ENCODE measurements around the gene IGF2. TPM values are rescaled to one million over a fixed set of nuclear protein-coding genes. Genes with fewer than 3 reads are reported as not detected.
"Not testable (repeated sequence)": the region's sequence is repeated elsewhere in the genome, so short reads cannot be mapped to it uniquely, and the experiment has no call there.

Gene IGF2
- total RNA-seq, 2 donors from 2014 or later, result 0.21 to 0.77 TPM

- Mint-ChIP-seq H3K27ac (no peak overlapping the region), H3K4me3 (no peak overlapping the region), H3K27me3 (no peaks in the 10 kb centered on the region), H3K36me3 (ENCODE audit: low read depth) (no peaks in the 10 kb centered on the region), H3K4me1 (no peaks in the 10 kb centered on the region)
- DNase-seq (no peak), ATAC-seq (no peak)
- H3K9me3 ChIP-seq (ENCODE audit: control insufficient read depth, low read length, poor library complexity, severe bottlenecking), result no peaks in the 10 kb centered on the region
Measured at GRCh38 chr11:2126520-2127085, 12.6 kb downstream of the IGF2 start.

- H3K27me3 Mint-ChIP-seq; ATAC-seq; H3K36me3 Mint-ChIP-seq (ENCODE audit: low read depth); H3K4me3 Mint-ChIP-seq; H3K4me1 Mint-ChIP-seq; DNase-seq; H3K9me3 ChIP-seq (ENCODE audit: control insufficient read depth, low read length, poor library complexity, severe bottlenecking); H3K27ac Mint-ChIP-seq: not testable (repeated sequence)
Measured at GRCh38 chr11:2124736-2125484, 14.3 kb downstream of the IGF2 start.

GRCh38 chr11:2123628-2123960 lies 15.6 kb downstream of the IGF2 start:
- Mint-ChIP-seq H3K4me1 (no peaks in the 10 kb centered on the region), H3K27ac (no peak overlapping the region), H3K36me3 (ENCODE audit: low read depth) (peaks cover 2% of the 10 kb centered on the region), H3K4me3 (no peak overlapping the region), H3K27me3 (peaks cover 10% of the 10 kb centered on the region)
- DNase-seq, result no peak
- no peak for ATAC-seq
- no peaks in the 10 kb centered on the region for H3K9me3 ChIP-seq (ENCODE audit: control insufficient read depth, low read length, poor library complexity, severe bottlenecking)

GRCh38 chr11:2122907-2123627 lies 16.1 kb downstream of the IGF2 start:
- Mint-ChIP-seq H3K4me3 (no peak overlapping the region), H3K36me3 (ENCODE audit: low read depth) (peaks cover 2% of the 10 kb centered on the region), H3K27ac (no peak overlapping the region), H3K4me1 (no peaks in the 10 kb centered on the region), H3K27me3 (peaks cover 14% of the 10 kb centered on the region)
- DNase-seq (no peak), ATAC-seq (no peak)
- H3K9me3 ChIP-seq (ENCODE audit: control insufficient read depth, low read length, poor library complexity, severe bottlenecking), result no peaks in the 10 kb centered on the region

- ATAC-seq, result no peak
- Mint-ChIP-seq H3K27me3 (peaks cover 14% of the 10 kb centered on the region), H3K4me1 (no peaks in the 10 kb centered on the region), H3K27ac (no peak overlapping the region), H3K4me3 (no peak overlapping the region), H3K36me3 (ENCODE audit: low read depth) (peaks cover 4% of the 10 kb centered on the region)
- no peak for DNase-seq
- H3K9me3 ChIP-seq (ENCODE audit: control insufficient read depth, low read length, poor library complexity, severe bottlenecking), result no peaks in the 10 kb centered on the region
Measured at GRCh38 chr11:2122222-2122906, 16.8 kb downstream of the IGF2 start.

DNA sequence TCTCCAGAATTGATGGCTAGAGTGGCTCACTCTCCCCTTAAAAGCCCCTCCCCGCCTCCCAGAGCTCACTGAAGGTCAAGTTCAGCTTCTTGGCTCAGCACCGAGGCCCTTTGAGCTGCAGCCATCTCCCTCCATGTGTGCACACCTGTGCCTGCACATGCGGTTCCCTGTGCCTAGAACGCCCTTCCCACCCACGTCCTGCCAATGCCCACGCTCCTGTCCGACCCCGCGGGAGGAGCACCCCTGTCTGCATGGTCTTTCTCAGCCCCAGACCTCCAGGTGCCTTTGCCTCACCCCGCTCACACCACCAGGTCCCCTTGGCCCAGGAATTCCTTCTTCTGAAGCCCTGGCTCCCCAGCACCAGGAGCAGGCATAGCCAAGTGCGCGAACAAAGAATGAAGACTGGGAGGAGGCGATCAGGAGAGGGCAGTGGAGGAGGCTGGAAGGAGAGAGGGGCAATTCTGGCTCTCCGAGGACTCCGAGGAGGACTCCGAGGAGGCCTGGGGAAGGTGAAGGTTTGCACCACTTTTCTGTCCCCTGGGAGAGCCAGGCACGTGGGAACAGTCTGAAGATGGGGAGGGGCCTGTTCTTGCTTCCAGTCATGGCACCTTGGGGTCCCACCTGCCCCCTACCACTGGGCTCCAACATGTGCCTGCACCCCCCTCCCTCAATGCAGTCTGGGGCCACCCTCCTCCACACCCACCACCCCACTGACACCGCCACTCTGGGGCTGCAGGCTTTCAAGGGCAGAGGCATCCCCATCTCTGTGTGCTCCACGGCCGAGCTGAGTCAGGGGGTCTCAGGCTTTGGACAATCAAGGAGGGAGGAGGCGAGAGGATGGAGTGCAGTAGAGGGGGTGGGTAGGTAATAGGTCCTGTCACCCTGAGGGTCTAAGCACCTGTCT lies 17.7 kb downstream of the IGF2 start:
- Mint-ChIP-seq H3K36me3 (ENCODE audit: low read depth) (peaks cover 4% of the 10 kb centered on the region), H3K27me3 (peaks cover 14% of the 10 kb centered on the region), H3K4me3 (no peak overlapping the region), H3K27ac (no peak overlapping the region), H3K4me1 (no peaks in the 10 kb centered on the region)
- ATAC-seq (no peak), DNase-seq (no peak)
- no peaks in the 10 kb centered on the region for H3K9me3 ChIP-seq (ENCODE audit: control insufficient read depth, low read length, poor library complexity, severe bottlenecking)

DNA sequence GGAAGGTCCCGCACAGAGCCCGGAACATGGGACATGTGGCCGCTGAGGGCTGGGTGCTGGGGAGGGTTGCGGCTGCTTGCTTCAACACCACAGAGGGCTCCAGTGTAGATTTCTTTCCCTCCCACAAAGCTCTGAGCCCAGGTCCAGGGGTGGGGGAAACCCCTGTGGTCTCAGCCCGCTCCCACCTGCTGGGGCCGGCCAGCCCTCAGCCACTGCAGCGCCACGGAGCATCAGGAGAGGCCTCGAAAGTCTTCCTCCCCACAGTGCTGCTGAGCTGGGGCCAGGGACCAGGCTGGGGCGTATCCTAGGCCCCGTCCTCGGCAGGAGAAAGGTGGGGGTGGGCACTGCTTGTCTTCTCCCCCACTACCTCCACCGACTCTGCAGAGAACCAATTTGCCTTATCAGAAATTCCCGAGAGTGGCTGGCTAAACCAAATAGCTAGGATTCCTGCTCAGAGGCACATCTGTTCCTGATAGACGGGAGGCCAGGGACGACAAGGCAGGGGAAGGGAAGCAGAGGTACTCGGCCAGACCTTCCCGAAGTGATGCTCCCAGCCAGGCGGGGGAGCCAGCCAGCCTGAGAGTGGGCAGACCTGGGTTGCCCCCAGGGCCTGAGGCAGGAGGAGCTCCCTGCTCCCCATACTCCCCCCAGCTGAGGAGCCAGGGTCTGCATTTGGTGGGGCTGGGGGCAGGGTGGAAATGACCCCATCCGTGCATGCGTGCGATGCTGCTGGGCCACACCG lies 18.7 kb downstream of the IGF2 start:
- Mint-ChIP-seq H3K4me3 (no peak overlapping the region), H3K27ac (no peak overlapping the region), H3K27me3 (peaks cover 14% of the 10 kb centered on the region), H3K36me3 (ENCODE audit: low read depth) (peaks cover 4% of the 10 kb centered on the region), H3K4me1 (no peaks in the 10 kb centered on the region)
- DNase-seq (no peak), ATAC-seq (no peak)
- no peaks in the 10 kb centered on the region for H3K9me3 ChIP-seq (ENCODE audit: control insufficient read depth, low read length, poor library complexity, severe bottlenecking)

DNA sequence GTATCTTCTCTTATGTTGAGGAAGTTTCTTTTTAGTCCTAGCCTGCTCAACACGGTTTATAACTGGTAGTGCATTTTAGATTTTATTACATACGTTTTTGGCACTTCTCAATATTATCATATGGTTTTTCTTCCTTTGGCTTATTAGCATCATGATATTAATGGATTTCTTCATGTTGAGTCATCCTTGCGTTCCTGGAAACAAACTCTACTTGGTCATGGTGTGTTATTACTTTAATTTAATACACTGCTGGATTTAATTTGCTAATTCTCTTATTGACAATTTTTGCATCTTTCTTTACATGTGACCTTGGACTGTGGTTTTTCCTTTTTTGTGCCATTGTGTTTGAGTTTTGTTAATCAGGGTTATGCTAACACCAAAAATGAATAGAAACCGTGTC lies 20.5 kb downstream of the IGF2 start:
- Mint-ChIP-seq H3K27ac (no peak overlapping the region), H3K36me3 (ENCODE audit: low read depth) (peaks cover 8% of the 10 kb centered on the region), H3K4me3 (no peak overlapping the region), H3K4me1 (no peaks in the 10 kb centered on the region), H3K27me3 (peaks cover 21% of the 10 kb centered on the region)
- no peaks in the 10 kb centered on the region for H3K9me3 ChIP-seq (ENCODE audit: control insufficient read depth, low read length, poor library complexity, severe bottlenecking)
- ATAC-seq (no peak), DNase-seq (no peak)

GRCh38 chr11:2116680-2117079 lies 22.5 kb downstream of the IGF2 start:
- DNase-seq (no peak), ATAC-seq (no peak)
- no peaks in the 10 kb centered on the region for H3K9me3 ChIP-seq (ENCODE audit: control insufficient read depth, low read length, poor library complexity, severe bottlenecking)
- Mint-ChIP-seq H3K27me3 (peaks cover 21% of the 10 kb centered on the region), H3K27ac (no peak overlapping the region), H3K4me1 (no peaks in the 10 kb centered on the region), H3K36me3 (ENCODE audit: low read depth) (peaks cover 8% of the 10 kb centered on the region), H3K4me3 (no peak overlapping the region)

DNA sequence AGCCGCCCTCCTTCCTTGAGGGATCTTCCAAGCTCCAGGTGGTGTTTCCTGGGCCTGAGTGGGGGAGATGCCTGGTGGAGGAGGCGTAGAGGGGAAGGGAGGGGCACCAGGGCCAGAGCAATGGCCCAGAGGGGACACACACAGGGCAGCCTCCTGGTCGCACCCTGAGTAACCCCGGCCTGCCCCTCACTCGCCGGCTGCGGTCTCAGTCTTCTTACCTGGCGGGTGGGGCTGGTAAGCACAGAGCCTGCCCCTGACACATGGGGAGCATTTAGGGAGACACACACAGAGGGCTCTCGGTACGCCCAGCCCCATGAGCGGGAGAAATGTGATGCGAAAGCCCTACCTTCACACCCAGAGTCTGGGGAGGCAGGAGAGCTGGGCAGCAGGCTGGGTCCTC lies 23.9 kb downstream of the IGF2 start:
- ATAC-seq (no peak), DNase-seq (no peak)
- H3K9me3 ChIP-seq (ENCODE audit: control insufficient read depth, low read length, poor library complexity, severe bottlenecking), result no peaks in the 10 kb centered on the region
- no peak overlapping the region for H3K27ac Mint-ChIP-seq
- H3K36me3 Mint-ChIP-seq (ENCODE audit: low read depth), result peaks cover 8% of the 10 kb centered on the region
- H3K4me1 Mint-ChIP-seq, result no peaks in the 10 kb centered on the region
- peaks cover 21% of the 10 kb centered on the region for H3K27me3 Mint-ChIP-seq
- H3K4me3 Mint-ChIP-seq, result no peak overlapping the region

DNA sequence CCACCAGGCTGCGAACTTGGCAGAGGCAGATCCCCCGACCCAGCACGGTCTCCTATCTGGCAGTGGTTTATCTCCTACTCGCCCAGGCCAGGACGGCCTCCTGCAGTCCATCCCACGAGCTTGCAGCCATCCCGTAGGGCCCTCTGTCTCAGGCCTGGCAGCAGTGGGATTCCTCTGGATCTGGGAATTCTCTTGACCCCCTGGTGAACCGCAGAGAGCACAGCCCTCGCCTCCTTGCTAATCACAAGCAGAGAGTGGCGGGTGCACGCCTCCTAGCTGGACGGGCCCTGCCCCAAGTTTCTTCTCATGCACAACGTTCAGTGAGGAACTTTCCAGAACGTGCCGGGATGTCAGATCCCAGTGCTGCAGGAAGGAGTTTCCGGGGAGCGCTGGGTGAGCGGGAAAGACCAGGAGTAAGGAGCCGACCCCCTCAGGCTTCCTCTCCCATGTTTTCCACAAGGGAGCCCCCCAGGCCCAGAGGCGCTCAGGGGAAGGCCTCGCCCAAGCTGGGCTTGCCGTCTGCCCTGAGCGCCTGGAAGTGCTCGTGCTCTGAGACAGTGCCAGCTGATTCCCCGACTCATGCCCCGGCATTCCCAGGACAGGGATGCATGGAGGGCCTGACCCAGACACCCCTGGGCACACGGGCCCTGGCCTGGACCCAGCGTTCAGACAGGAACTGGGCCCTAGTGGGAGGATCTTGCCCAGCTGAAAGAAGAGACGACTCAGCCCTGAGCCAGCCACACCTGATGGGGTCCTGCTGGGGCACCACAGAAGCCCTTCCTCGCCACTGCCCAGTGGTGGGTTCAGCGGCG lies 24.6 kb downstream of the IGF2 start:
- no peak overlapping the region for H3K4me3 Mint-ChIP-seq
- H3K27me3 Mint-ChIP-seq, result peaks cover 21% of the 10 kb centered on the region
- ATAC-seq (no peak), DNase-seq (no peak)
- no peaks in the 10 kb centered on the region for H3K4me1 Mint-ChIP-seq
- H3K36me3 Mint-ChIP-seq (ENCODE audit: low read depth), result peaks cover 6% of the 10 kb centered on the region
- no peak overlapping the region for H3K27ac Mint-ChIP-seq
- H3K9me3 ChIP-seq (ENCODE audit: control insufficient read depth, low read length, poor library complexity, severe bottlenecking), result no peaks in the 10 kb centered on the region
